ENCODE data around the gene IFFO2. TPM values are rescaled to one million over a fixed set of nuclear protein-coding genes. Genes with fewer than 3 reads are reported as not detected.

IFFO2 gene
- total RNA-seq, 1 experiment from 2014 or later = 15.6 TPM

DNA sequence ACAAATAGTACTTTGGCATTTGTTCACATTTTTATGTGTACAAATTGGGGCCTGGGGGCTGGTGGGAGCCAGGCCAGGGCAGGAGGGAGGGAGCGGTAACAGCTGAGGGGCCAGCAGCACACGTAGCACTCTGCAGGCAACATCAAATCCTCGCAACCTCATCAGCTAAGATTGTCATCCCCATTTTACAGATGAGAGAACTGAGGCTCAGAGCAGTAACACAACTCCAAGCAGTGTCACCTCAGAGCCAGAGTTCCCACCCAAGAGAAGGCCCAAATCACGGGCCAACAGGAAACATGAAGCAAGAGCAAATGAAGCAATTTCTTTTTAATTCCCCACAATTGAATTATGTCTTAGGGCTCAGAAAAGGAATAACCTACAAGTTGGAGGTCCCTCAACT lies 14.1 kb downstream of the IFFO2 start:
- ChIA-PET CTCF (interaction anchor here (1.2 kb wide), 1 partner anchor 35 kb away, joined by 3 read pairs; no protein-coding TSS in a partner anchor), POLR2A (no interaction called here), RAD21 (ENCODE audit: low non-redundant PET in 1 of 2, low total read pairs in 2 of 2, uncharacterized antibody in 2 of 2, unreplicated experiment in 2 of 2) (no interaction called here)
- Histone ChIP-seq H3K4me2 (ENCODE audit: low read length) (no peak overlapping the region), H3K36me3 (ENCODE audit: control insufficient read depth in 1 of 2, insufficient read depth in 2 of 2, low read length in 2 of 2) (no peaks in the 10 kb centered on the region), H3K4me1 (ENCODE audit: control insufficient read depth in 1 of 2, insufficient read depth in 2 of 2, low read length in 2 of 2) (peaks cover 18 to 56% of the 10 kb centered on the region in 2 experiments; a peak in 3 of 4 replicates), H3K9me2 (ENCODE audit: insufficient read depth) (no peaks in the 10 kb centered on the region), H4K20me1 (ENCODE audit: insufficient read depth) (peaks cover 4% of the 10 kb centered on the region; the same call in 1 of the 2 replicates), H2AFZ (ENCODE audit: low read depth, low read length, poor library complexity, severe bottlenecking) (no peak overlapping the region), H3K27ac (ENCODE audit: low read depth, low read length) (no peak overlapping the region; the same call in 1 of the 2 replicates), H3K79me2 (ENCODE audit: insufficient read depth, low read length) (peaks cover 94% of the 10 kb centered on the region), H3K9ac (ENCODE audit: low read length) (no peak overlapping the region), H3K4me3 (replicated peaks in 1 of 2; ENCODE audit: low read depth in 1 of 2, low read length in 2 of 2) (no peak overlapping the region), H3K27me3 (ENCODE audit: insufficient read depth, low read length) (no peaks in the 10 kb centered on the region), H3K9me3 (ENCODE audit: control insufficient read depth in 1 of 2, insufficient read depth in 1 of 2, low read depth in 1 of 2, low read length in 2 of 2) (no peaks in the 10 kb centered on the region)
- intact Hi-C loops (cut with micrococcal nuclease) = no loop called here
- no peak for TF ChIP-seq FOSL1 (IDR thresholded peaks at IDR 0.05; ENCODE audit: low read depth)
- TF ChIP-seq SIN3A (IDR thresholded peaks at IDR 0.05; ENCODE audit: low read depth) = no peak
- TF ChIP-seq EZH2 (IDR thresholded peaks at IDR 0.05) = no peak
- TF ChIP-seq CBX3 (IDR thresholded peaks at IDR 0.05; ENCODE audit: low read depth) = no peak
- no peak for TF ChIP-seq ZBTB33 (IDR thresholded peaks at IDR 0.05; ENCODE audit: extremely low read depth, insufficient replicate concordance, low read length)
- TF ChIP-seq SP1 (IDR thresholded peaks at IDR 0.05; ENCODE audit: low read depth) = no peak
- TF ChIP-seq JUND (IDR thresholded peaks at IDR 0.05) = no peak
- TF ChIP-seq, protein P1, sequence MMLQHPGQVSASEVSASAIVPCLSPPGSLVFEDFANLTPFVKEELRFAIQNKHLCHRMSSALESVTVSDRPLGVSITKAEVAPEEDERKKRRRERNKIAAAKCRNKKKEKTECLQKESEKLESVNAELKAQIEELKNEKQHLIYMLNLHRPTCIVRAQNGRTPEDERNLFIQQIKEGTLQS (IDR thresholded peaks at IDR 0.05) = no peak
- TF ChIP-seq, protein P2, sequence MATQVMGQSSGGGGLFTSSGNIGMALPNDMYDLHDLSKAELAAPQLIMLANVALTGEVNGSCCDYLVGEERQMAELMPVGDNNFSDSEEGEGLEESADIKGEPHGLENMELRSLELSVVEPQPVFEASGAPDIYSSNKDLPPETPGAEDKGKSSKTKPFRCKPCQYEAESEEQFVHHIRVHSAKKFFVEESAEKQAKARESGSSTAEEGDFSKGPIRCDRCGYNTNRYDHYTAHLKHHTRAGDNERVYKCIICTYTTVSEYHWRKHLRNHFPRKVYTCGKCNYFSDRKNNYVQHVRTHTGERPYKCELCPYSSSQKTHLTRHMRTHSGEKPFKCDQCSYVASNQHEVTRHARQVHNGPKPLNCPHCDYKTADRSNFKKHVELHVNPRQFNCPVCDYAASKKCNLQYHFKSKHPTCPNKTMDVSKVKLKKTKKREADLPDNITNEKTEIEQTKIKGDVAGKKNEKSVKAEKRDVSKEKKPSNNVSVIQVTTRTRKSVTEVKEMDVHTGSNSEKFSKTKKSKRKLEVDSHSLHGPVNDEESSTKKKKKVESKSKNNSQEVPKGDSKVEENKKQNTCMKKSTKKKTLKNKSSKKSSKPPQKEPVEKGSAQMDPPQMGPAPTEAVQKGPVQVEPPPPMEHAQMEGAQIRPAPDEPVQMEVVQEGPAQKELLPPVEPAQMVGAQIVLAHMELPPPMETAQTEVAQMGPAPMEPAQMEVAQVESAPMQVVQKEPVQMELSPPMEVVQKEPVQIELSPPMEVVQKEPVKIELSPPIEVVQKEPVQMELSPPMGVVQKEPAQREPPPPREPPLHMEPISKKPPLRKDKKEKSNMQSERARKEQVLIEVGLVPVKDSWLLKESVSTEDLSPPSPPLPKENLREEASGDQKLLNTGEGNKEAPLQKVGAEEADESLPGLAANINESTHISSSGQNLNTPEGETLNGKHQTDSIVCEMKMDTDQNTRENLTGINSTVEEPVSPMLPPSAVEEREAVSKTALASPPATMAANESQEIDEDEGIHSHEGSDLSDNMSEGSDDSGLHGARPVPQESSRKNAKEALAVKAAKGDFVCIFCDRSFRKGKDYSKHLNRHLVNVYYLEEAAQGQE (IDR thresholded peaks at IDR 0.05; ENCODE audit: low read depth) = no peak
- TF ChIP-seq POLR2A (IDR thresholded peaks at IDR 0.05; ENCODE audit: borderline replicate concordance, extremely low read depth, insufficient read depth, insufficient read length) = no peak
- no TSS peak for BruUV-seq (replicated peaks)
- DNase-seq (ENCODE audit: low read depth, low spot score) = no peak
- ATAC-seq = no peak
